Activated CD8-positive, alpha-beta memory T cell treated with anti-CD3 and anti-CD28 coated beads, Interleukin-2, amount 50 U/mL, for 1 hour (primary cell): Measurements from ENCODE around the gene PXDN.

Source experiments
- DNase-seq: peaks from one replicate; pipeline ENCODE4 v3.0.0-alpha.2; 2020; ENCODE audit errors: extremely low read depth

PXDN gene

DNA sequence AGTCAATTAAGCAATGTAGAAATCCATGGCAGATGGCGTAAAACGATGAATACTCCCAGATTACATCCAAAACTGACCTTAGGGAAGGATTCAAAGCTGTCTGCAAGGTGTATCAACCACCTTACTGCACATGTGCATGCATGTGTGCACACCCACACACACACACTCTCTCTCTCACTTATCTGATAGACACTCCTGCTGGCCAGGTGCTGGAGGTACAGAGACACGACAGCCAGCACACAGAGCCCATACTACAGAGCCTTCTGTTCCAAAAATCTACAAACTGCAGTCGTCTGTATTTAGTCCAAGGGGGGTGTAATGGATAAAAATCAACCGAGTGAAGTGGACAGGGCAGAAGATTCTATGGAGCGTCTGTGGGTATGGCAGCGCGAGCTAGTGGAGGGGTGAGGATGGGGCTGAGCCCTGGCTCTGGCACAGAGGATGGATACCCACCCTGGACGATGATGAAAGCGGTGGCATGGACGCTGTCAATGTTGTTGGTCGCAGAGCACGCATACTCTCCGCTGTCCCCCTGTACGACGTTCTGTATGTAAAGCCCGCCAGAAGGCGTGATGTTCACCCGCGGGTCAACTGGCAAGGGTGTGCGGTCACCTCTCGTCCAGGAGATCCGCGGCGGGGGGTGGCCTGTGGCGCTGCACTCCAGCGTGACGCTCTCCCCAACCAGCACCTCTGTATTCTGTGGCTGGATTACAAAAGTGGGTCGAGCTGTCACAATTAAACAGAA is 78.4 kb downstream of the PXDN start:
- DNase-seq: no peak

DNA sequence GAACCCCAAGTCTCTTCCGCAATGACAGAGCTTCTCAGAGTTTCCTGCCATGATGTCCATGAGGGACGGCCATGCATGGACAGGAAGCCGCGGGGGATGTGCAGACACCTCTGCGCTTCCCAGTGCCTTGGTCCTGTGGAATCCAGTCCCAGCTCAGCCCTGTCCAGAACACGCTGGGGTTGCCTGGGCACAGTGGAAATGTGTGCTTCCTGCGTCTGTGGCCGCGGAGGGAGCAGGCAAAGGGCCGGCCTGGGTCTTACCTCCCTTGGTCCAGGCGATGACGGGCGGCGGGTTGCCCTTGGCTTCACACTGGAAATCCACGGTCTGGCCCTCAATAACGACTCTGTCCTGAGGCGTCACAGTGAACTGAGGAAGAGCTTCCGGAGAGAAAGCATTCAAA is 79.6 kb downstream of the PXDN start:
- no peak for DNase-seq

DNA sequence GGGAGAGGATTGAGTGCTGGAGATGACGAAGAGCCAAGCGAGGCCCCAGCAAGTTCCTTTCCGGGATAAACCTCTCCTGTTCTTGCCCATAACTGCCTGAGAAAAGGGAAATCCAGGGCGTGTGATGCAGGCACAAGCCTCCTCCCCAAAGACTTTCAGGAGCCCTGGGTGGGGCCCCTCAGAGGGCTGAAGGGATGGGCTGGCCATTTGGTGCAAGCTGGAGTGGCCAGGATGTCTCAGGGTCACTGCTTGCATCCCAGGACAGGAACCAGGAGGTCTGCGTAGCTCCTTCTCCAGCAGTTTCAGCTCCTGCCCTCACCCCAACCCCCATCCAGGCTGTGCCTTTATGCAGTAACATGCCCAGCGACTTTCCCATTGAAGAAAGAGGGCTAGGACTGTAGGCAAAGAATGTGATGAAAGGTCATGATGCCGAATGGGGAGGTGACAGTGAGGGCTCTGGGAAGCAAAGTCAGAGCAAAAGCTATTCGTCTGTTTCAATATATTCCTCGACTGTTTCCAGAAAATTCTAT is 80.2 kb downstream of the PXDN start:
- no peak for DNase-seq

DNA sequence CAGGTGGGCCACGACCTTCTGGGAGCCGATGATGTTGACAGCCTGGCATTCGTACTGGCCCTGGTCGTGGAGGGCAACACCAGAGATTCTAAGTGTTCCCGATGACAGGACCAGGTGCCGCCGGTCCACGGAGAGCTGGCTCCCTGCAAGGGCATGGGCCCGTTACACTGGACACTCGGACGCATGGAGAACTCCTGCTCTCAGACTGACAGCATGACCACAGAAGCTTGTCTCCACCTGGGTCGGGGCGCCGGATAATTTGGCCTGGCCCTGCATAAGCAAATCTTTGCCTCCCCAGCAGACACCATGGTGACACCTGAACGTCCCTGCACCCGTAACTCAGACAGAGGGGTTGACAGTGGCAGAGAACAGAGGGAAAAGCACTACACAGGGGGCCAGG is 80.7 kb downstream of the PXDN start:
- no peak for DNase-seq

GRCh38 chr2:1662606-1663180 is 81.6 kb downstream of the PXDN start:
- DNase-seq: no peak

DNA sequence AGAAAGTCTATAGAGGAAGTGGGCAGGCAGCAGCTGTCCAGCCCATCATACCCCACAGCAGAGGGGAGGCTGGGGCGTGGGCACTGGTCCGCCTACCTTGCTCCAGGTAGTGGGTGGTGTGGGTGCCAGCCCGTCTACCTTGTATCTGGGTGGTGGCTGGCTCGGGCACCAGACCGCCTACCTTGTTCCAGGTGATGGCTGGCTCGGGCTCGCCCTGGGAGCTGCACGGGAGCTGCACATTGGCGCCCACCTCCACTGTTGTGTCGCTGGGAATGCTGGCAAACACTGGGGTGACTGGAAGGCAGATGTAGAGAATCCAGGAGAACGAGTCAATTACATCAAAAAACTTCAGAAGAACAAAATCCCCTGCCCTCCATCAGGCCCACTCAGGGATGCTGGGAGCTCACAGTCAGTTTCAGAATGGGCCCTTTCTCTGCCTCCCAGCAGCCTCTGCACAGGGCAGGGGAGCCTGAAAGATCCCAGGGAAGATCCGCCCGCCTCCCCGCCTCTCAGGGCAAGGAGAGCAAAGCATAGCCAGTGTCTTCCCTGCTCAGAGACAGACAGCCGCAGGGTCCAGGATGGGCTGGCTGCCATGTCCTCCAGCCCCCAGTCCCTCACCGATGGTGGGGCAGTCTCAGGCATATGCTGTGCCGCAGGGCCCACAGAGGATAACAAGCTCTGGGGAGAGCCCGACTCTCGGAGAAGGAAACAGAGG is 82.3 kb downstream of the PXDN start:
- DNase-seq: no peak

DNA sequence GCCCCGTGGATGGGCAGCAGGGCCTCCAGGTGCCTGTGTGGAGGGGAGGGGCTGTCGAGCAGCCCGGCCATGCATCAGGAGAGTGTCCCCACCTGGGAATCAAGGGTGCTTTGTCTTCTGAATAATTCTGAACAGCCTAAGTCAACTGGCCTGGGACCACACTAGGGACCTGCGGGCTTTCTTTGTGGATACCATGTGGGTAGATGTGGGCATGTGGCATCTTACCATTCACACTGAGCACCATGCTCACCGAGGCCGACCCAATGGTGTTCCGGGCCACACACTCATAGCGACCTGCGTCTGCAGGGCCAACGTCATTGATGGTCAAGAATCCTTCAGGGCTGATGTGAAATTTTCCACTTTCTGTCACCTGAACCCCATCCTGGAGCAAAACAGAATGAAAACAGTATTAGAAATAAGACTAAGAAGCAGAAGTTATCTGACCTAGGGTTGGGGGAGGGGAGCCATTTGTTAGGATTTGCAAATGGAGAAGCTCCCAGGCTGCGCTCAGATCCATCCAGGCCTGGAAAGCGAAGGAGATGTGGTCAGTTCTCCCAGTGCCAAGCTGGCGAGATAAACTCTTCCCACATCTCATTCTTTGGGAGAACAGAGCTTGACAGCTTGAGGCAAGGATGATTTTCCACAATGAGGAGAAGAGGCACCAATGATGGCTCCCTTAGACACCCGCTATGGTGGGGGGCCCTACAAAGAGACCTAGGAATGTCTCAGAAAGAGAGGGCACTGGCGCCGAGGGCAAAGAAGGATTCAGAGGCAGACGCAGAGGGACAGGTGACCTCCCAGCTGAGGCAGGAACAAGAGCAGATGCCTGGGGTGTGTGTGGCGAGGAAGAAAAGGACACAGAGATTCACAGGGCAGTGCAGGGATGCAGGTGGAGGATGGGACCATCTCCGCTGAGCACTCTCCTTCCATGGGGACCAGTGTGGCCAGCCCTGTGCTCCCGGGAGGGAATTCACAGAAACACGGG is 83.4 kb downstream of the PXDN start:
- no peak for DNase-seq

- no peak for DNase-seq
Measured at GRCh38 chr2:1659951-1660565, 84.3 kb downstream of the PXDN start.

DNA sequence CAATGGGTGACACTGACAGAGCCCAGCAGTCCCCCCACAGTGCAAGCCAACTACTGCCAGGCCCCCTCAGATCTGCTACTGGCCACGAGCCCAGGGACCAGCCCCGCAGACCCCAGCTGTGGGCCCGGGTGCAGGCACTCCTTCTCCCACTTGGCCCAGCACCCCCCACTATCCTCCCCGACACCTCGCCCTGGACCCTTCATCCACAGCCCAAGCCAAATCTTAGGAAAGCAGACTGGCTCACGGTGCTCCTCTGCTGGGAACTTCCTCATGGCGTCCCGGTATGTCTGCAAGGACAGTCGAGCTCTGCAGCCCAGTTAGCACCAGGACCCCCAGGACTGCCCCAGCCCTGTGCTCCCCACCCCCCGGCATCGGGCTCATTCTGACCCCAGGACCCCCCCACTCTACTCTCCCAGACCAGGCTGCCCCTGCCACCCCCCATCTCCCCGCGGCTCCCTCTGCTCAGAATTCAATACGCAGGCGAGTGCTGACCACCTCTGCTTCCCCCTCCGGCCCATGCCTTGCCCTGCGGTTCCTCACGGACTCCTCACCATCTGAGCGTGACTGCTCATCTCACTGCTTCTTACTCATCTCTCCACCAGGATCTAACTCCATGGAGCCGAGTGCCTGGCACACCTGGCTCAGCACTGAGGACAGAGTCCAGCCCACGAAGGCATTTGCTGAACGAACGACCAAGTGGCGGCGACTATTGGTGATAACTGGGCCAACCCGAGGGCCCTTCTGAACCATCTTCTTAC is 85.7 kb downstream of the PXDN start:
- DNase-seq: no peak

DNA sequence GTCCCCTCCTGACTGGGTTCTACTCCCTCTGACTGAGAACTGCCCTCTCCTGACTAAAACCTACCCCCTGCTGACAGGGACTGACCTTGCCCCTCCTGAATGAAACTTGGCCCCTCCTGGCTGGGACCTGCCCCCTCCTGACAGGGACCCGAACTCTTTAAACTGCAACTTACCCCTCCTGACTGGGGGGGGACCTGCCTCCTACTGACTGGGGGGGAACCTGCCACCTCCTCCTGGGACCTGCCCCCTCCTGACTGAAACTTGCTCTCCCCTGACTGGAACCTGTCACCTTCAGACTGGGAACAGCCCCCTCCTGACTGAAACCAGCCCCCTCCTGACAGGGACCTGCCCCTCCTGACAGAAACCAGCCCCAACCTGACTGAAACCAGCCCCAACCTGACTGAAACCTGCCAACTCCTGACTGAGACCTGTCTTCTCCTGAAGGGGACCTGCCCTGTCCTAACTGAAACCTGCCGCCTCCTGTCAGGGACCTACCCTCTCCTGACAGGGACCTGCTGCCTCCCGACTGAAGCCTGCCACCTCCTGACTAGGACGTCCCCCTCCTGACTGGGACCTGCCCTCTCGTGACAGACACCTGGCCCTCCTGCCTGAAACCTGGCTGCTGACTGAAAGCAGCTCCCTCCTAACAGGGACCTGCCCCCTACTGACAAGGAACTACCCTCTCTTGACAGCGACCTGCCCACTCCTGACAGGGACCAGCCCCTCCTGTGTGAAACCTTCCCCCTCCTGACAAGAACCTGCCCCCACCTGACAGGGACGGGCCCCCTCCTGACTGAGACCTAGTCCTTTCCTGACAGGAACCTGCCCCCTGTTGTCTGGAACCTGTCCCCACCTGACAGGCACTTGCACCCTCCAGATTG is 87.1 kb downstream of the PXDN start:
- no peak for DNase-seq

GRCh38 chr2:1656326-1656960 is 87.9 kb downstream of the PXDN start:
- DNase-seq: no peak

DNA sequence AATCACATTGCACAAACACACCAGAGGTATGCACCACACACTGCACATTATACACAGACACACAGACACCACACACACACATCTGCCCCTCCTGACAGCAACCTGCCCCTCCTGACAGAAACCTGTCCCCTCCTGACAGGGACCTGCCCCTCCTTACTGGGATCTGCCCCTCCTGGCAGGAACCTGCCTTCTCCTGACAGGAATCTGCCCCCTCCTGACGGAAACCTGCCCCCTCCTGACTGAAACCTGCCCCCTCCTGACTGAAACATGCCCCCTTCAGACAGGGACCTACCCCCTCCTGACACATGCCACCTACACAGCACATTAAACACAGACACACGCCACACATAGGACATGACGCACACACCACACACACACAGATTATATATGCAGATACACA is 88.9 kb downstream of the PXDN start:
- DNase-seq: no peak

DNA sequence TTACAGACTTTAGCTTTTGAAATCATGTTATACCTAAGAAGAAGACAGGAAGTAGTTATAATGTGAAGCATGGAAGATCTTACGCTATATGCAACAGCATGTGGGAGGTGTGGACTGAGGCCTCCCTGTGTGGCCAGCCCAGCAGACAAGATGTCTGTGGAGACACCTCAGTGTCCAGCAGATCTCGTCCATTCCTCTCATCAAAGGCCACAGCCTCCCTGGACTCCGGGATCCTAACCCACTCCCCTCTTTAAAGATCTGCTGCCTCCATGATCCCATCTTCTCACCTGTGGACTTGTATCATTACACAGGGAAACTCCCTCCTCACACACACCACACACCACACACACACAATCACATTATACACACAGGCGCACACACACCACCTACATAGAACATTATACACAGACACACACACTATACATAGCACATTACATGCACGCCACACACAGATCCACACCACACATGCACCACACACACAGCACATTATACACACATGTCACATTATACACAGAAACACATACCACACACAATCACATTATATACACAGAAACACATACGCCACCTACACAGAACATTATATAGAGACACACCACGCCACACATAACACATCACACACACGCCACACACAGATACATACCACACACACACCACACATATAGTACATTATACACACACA is 89.5 kb downstream of the PXDN start:
- no peak for DNase-seq

DNA sequence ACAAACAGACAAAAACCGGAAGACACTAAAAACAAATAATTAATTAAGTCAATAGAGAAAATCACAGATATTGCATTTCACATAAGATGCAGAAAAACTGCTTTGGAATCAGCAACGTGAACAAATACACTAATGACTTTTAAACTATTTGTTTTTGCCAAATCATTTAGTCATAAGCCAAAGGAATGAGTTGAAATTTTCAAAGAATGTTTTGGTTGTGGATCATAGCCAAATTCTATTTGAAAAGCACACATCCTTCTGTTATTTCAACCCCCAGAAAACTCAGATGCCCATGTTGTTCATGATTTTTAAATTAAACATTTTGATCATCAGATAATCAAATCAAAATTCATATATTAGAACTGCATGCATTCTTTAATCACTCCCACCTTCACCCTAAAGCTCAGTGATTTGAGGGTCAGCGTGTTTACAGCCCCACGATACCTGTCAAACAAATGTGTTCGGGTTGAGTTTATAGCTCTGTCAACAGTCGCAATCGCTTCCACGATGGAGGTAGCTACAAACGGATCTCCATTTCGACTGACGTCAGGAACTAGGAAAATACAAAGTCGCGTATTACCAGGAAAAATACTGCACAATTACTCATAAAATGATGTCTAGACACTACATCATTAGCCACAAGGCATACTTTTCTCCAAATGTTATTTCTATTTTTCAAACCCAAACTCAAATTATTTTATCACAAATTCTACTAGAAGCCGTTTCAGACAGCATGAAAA is 90.2 kb downstream of the PXDN start:
- no peak for DNase-seq

- DNase-seq: no peak
Measured at GRCh38 chr2:1652034-1652790, 92.1 kb downstream of the PXDN start.

GRCh38 chr2:1651121-1652033 is 92.9 kb downstream of the PXDN start:
- DNase-seq: no peak
